ENCODE data around the gene RADIL.

DNA sequence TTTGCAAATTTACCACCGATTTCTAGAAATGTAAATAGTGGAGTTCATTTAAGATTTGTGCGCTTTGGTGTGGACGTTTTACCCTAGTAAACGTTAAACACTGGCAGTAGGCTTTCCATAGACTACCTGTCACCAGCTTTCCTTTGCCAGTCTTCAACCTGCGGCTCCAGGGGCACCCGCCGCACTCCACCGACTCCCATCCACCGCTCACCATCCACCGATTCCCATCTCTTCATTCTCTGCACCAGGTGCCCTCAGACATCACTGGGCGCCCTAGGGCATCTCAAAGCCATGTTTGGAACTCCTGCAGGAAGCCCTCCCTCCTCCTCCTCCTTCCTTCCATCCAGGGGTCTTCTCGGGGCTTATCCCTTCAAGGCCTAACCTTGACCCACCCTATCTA lies 109.5 kb downstream of the RADIL start:
- no peak for TF ChIP-seq POLR2AphosphoS5 (IDR thresholded peaks at IDR 0.05; ENCODE audit: borderline replicate concordance, low read depth, low read length)
- no peak for TF ChIP-seq EZH2 (IDR thresholded peaks at IDR 0.05)

All from SK-N-MC (cell line).